KMS-11 (cell line): ENCODE data around the gene FPR1.

ENCODE experiments used
- H2AFZ ChIP-seq: fragments of 200-600 bp; sonication (generic); 2 replicates; pipeline ENCODE4 v1.6.1; 2016; ENCODE audit warnings: antibody characterized with exemption, mixed run types, low read depth
- H3K27ac ChIP-seq: fragments of 200-600 bp; sonication (generic); 2 replicates; pipeline ENCODE4 v1.6.1; 2016; ENCODE audit warnings: mild to moderate bottlenecking, mixed run types
- H3K27me3 ChIP-seq: fragments of 200-600 bp; sonication (generic); 2 replicates; pipeline ENCODE4 v1.6.1; 2017; ENCODE audit warnings: mild to moderate bottlenecking, low read depth, mixed run types, moderate library complexity; ENCODE audit not compliant: insufficient read depth
- H3K36me3 ChIP-seq: fragments of 200-600 bp; sonication (generic); 2 replicates; pipeline ENCODE4 v1.6.1; 2017; ENCODE audit warnings: mild to moderate bottlenecking, mixed run types; ENCODE audit not compliant: insufficient read depth
- H3K4me1 ChIP-seq: fragments of 200-600 bp; sonication (generic); 2 replicates; pipeline ENCODE4 v1.6.1; 2016; ENCODE audit warnings: mild to moderate bottlenecking, low read depth, mixed run types; ENCODE audit not compliant: poor library complexity, severe bottlenecking
- H3K4me2 ChIP-seq: fragments of 200-600 bp; sonication (generic); 2 replicates; pipeline ENCODE4 v1.7.0; 2016; ENCODE audit warnings: mild to moderate bottlenecking, mixed run types
- H3K4me3 ChIP-seq: fragments of 200-600 bp; sonication (generic); IDR thresholded peaks from 2 replicates; pipeline ENCODE4 v1.6.1; 2017; ENCODE audit warnings: low read depth, low read length, mixed read lengths; ENCODE audit not compliant: insufficient read depth
- H3K79me2 ChIP-seq: fragments of 200-600 bp; sonication (generic); 2 replicates; pipeline ENCODE4 v1.6.1; 2016; ENCODE audit warnings: low read depth, mixed run types; ENCODE audit not compliant: insufficient read depth
- H3K9ac ChIP-seq: fragments of 200-600 bp; sonication (generic); 2 replicates; pipeline ENCODE4 v1.6.1; 2016; ENCODE audit warnings: mild to moderate bottlenecking, mixed run types
- H4K20me1 ChIP-seq: fragments of 200-600 bp; sonication (generic); 2 replicates; pipeline ENCODE4 v1.6.1; 2016; ENCODE audit warnings: mild to moderate bottlenecking, mixed run types; ENCODE audit not compliant: insufficient read depth
- CTCF ChIP-seq: fragments of 200-600 bp; sonication (generic); conservative IDR thresholded peaks from 2 replicates; pipeline ENCODE4 v1.6.1; 2017; ENCODE audit warnings: low read depth, mild to moderate bottlenecking, antibody characterized with exemption, low read length, moderate library complexity, mixed read lengths

The FPR1 gene

GRCh38 chr19:51699170-51699569 lies 52.5 kb downstream of the FPR1 start:
- H4K20me1 ChIP-seq = no peaks in the 10 kb centered on the region
- no peak overlapping the region for H3K4me2 ChIP-seq
- H3K4me1 ChIP-seq = no peaks in the 10 kb centered on the region
- H3K79me2 ChIP-seq = no peaks in the 10 kb centered on the region
- H3K27me3 ChIP-seq = no peaks in the 10 kb centered on the region
- TF ChIP-seq CTCF = no peak
- no peaks in the 10 kb centered on the region for H3K36me3 ChIP-seq
- H3K9ac ChIP-seq = no peak overlapping the region
- H2AFZ ChIP-seq = no peak overlapping the region
- H3K27ac ChIP-seq = no peak overlapping the region
- H3K4me3 ChIP-seq = no peak overlapping the region

GRCh38 chr19:51698296-51698695 lies 53.4 kb downstream of the FPR1 start:
- Histone ChIP-seq H3K27me3 (no peaks in the 10 kb centered on the region), H3K4me3 (no peak overlapping the region), H4K20me1 (no peaks in the 10 kb centered on the region), H3K27ac (no peak overlapping the region), H3K4me1 (no peaks in the 10 kb centered on the region), H3K79me2 (no peaks in the 10 kb centered on the region), H3K9ac (no peak overlapping the region), H3K36me3 (no peaks in the 10 kb centered on the region), H2AFZ (no peak overlapping the region), H3K4me2 (no peak overlapping the region)
- no peak for TF ChIP-seq CTCF

- Histone ChIP-seq H3K4me1 (no peaks in the 10 kb centered on the region), H3K27me3 (no peaks in the 10 kb centered on the region), H3K9ac (no peak overlapping the region), H3K4me2 (no peak overlapping the region), H3K79me2 (no peaks in the 10 kb centered on the region), H2AFZ (no peak overlapping the region), H4K20me1 (no peaks in the 10 kb centered on the region), H3K36me3 (no peaks in the 10 kb centered on the region), H3K27ac (no peak overlapping the region), H3K4me3 (no peak overlapping the region)
- no peak for TF ChIP-seq CTCF
Observed at GRCh38 chr19:51697169-51697776, 54.4 kb downstream of the FPR1 start.

GRCh38 chr19:51696606-51697005 lies 55.1 kb downstream of the FPR1 start:
- H3K27me3 ChIP-seq = no peaks in the 10 kb centered on the region
- H3K79me2 ChIP-seq = no peaks in the 10 kb centered on the region
- no peak overlapping the region for H2AFZ ChIP-seq
- no peak overlapping the region for H3K4me2 ChIP-seq
- H3K36me3 ChIP-seq = no peaks in the 10 kb centered on the region
- H3K4me1 ChIP-seq = no peaks in the 10 kb centered on the region
- no peak for TF ChIP-seq CTCF
- H3K9ac ChIP-seq = no peak overlapping the region
- no peak overlapping the region for H3K27ac ChIP-seq
- H4K20me1 ChIP-seq = no peaks in the 10 kb centered on the region
- H3K4me3 ChIP-seq = no peak overlapping the region
